ENCODE results near the gene OR51B6.

- TF ChIP-seq CTCF (IDR thresholded peaks at IDR 0.05; ENCODE audit: extremely low read depth in 1 of 2, insufficient read depth in 1 of 2, low read depth in 1 of 2, low read length in 2 of 2) (no peak), POLR2AphosphoS5 (IDR thresholded peaks at IDR 0.05; ENCODE audit: insufficient read depth, low read depth, low read length) (no peak), POLR2A (IDR thresholded peaks at IDR 0.05; ENCODE audit: low read depth, low read length) (no peak), FOS (IDR thresholded peaks at IDR 0.05; ENCODE audit: borderline replicate concordance, insufficient read depth, low read length) (no peak), EZH2 (IDR thresholded peaks at IDR 0.05; ENCODE audit: borderline replicate concordance, low read depth, low read length, severe bottlenecking) (no peak), MAX (IDR thresholded peaks at IDR 0.05; ENCODE audit: insufficient read depth, insufficient read length) (no peak)
Measured at GRCh38 chr11:5307256-5308019, 43.9 kb upstream of the OR51B6 start.
